ENCODE results near the gene EXT2. TPM values are rescaled to one million over a fixed set of nuclear protein-coding genes. Genes with fewer than 3 reads are reported as not detected.
A peak's percentile ranks its signal among the peaks of the same experiment; 100 is the strongest.

The EXT2 gene
- total and polyA plus RNA-seq, 2 donors from 2014 or later, result 29.8 to 54.1 TPM

DNA sequence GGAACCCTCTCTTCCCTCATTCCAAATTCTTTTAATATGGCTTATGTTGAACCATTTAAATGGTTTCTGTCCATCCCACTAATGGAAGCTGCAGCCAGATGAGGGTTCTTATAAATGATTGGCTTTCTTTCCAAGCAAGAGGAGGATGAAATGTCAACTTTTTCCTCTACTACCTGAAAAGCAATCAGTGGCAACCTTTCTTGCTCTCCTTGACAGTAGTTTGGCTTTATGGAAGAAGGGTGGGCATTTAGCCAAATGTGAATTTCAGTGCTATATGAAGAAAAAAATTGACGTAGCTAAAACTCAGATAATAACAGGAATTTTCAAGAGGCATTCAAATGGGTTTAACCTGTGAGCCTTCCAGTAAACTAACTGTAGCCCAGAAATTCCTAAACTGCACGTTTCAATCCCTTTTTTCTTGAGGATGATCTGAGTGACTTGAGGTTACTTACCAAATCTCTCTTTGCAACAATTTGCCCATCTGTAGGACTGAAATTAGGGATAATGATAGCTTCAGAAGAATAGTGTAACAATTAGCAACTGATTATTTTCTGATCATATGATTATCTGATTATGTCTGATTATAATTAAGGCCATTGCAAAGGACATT is 90.9 kb downstream of the EXT2 start:
- DNase-seq (no peak), FAIRE-seq (no peak)
- H3K27me3 ChIP-seq (ENCODE audit: control insufficient read depth, insufficient read depth, low read length), result no peaks in the 10 kb centered on the region
- TF ChIP-seq, protein P1, sequence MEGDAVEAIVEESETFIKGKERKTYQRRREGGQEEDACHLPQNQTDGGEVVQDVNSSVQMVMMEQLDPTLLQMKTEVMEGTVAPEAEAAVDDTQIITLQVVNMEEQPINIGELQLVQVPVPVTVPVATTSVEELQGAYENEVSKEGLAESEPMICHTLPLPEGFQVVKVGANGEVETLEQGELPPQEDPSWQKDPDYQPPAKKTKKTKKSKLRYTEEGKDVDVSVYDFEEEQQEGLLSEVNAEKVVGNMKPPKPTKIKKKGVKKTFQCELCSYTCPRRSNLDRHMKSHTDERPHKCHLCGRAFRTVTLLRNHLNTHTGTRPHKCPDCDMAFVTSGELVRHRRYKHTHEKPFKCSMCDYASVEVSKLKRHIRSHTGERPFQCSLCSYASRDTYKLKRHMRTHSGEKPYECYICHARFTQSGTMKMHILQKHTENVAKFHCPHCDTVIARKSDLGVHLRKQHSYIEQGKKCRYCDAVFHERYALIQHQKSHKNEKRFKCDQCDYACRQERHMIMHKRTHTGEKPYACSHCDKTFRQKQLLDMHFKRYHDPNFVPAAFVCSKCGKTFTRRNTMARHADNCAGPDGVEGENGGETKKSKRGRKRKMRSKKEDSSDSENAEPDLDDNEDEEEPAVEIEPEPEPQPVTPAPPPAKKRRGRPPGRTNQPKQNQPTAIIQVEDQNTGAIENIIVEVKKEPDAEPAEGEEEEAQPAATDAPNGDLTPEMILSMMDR (IDR thresholded peaks at IDR 0.05; ENCODE audit: borderline replicate concordance, extremely low read depth, insufficient read depth), result no peak
- H3K27ac ChIP-seq (ENCODE audit: low read depth in 2 of 2, low read length in 2 of 2), result no peak overlapping the region
- intact Hi-C loops (cut with DNase I), result no loop called here
- H3K9ac ChIP-seq (ENCODE audit: low read length in 3 of 3), result no peak overlapping the region
- peaks cover 0 to 5% (median 0%) of the 10 kb centered on the region in 3 donors for H3K4me1 ChIP-seq (ENCODE audit: control insufficient read depth in 2 of 3, insufficient read depth in 2 of 3, low read depth in 1 of 3, low read length in 3 of 3)
- H3K36me3 ChIP-seq (ENCODE audit: control insufficient read depth in 2 of 3, insufficient read depth in 3 of 3, low read length in 3 of 3), result no peaks in the 10 kb centered on the region
- peaks cover 0 to 17% (median 0%) of the 10 kb centered on the region in 3 donors for H3K9me3 ChIP-seq (ENCODE audit: control insufficient read depth in 2 of 3, insufficient read depth in 1 of 3, low read length in 3 of 3)
- H3K4me3 ChIP-seq (ENCODE audit: low read length in 3 of 3), result no peak overlapping the region

DNA sequence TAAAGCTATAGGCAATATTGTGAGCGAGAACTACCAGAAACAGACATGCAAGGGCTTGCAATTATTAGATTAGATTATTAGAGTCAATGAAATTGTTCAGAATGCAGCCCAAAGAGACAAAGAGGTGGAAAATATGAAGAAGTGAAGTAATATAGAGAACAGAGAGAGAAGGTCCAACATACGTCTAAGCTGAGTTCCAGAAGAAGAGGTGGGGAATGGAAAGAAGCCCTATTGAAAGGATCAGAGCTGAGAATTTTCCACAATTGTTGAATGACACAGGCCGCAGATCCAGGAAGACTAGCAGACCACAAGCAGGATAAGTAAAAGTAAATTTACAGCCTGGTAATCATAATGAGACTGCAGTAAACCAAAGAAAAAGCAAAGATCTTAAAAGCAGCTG is 93.2 kb downstream of the EXT2 start:
- peaks cover 0 to 7% (median 0%) of the 10 kb centered on the region in 3 donors for H3K4me1 ChIP-seq (ENCODE audit: control insufficient read depth in 2 of 3, insufficient read depth in 2 of 3, low read depth in 1 of 3, low read length in 3 of 3)
- peak in 1 of 5 donors; percentile 19 for DNase-seq
- intact Hi-C loops (cut with DNase I), result no loop called here
- H3K4me3 ChIP-seq (ENCODE audit: low read length in 3 of 3), result no peak overlapping the region
- H3K27ac ChIP-seq (ENCODE audit: low read depth in 2 of 2, low read length in 2 of 2), result no peak overlapping the region
- H3K27me3 ChIP-seq (ENCODE audit: control insufficient read depth, insufficient read depth, low read length), result no peaks in the 10 kb centered on the region
- FAIRE-seq, result no peak
- peaks cover 0 to 17% (median 0%) of the 10 kb centered on the region in 3 donors for H3K9me3 ChIP-seq (ENCODE audit: control insufficient read depth in 2 of 3, insufficient read depth in 1 of 3, low read length in 3 of 3)
- no peak overlapping the region for H3K9ac ChIP-seq (ENCODE audit: low read length in 3 of 3)
- H3K36me3 ChIP-seq (ENCODE audit: control insufficient read depth in 2 of 3, insufficient read depth in 3 of 3, low read length in 3 of 3), result no peaks in the 10 kb centered on the region
- TF ChIP-seq, protein P1 (IDR thresholded peaks at IDR 0.05; ENCODE audit: borderline replicate concordance, extremely low read depth, insufficient read depth), result no peak

DNA sequence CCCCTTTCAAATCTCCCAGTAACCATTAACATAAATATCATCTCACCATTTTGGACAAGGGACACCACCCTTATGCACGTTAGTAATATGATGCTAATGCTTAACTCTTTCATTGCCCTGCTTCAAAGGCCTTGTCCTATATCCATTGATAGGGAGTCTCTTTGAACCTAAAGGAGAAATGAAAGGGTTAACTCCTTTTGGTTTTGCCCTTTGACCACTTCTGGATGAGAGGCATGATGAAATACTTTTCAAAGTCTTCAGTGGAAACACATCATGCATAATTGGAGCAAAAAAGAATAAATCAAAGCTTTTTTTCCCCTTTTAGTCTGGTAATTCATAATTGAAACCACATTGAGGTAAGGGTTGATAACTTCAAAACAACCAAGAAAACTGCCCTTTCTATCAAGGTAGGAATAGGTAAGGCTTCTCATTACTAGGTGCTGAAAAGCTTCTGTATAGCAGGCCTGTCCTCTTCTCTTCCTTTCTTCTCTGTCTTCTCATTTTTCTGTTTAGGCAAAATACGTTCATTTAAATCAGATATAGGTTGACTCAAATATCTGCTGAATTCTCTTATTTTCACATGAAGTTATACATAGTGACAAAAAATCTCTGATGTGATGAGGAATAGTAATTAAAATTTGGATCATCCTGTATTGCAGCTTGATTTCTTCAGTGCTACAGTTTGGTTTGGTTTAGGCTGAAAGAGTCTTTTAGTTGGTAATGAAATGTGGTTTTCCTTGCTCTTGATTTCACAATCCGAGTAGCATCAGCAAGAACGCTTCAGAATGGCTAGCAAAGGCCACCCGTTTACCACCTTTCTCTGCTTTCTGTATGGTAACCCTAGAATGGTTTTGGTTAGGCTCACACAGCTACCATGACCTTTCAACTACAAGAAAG is 94.8 kb downstream of the EXT2 start:
- peaks cover 0 to 7% (median 0%) of the 10 kb centered on the region in 3 donors for H3K4me1 ChIP-seq (ENCODE audit: control insufficient read depth in 2 of 3, insufficient read depth in 2 of 3, low read depth in 1 of 3, low read length in 3 of 3)
- H3K9me3 ChIP-seq (ENCODE audit: control insufficient read depth in 2 of 3, insufficient read depth in 1 of 3, low read length in 3 of 3), result peaks cover 0 to 17% (median 0%) of the 10 kb centered on the region in 3 donors
- H3K27me3 ChIP-seq (ENCODE audit: control insufficient read depth, insufficient read depth, low read length), result no peaks in the 10 kb centered on the region
- DNase-seq (no peak), FAIRE-seq (no peak)
- H3K27ac ChIP-seq (ENCODE audit: low read depth in 2 of 2, low read length in 2 of 2), result no peak overlapping the region
- intact Hi-C loops (cut with DNase I), result no loop called here
- TF ChIP-seq, protein P1 (IDR thresholded peaks at IDR 0.05; ENCODE audit: borderline replicate concordance, extremely low read depth, insufficient read depth), result no peak
- no peak overlapping the region for H3K4me3 ChIP-seq (ENCODE audit: low read length in 3 of 3)
- no peak overlapping the region for H3K9ac ChIP-seq (ENCODE audit: low read length in 3 of 3)
- no peaks in the 10 kb centered on the region for H3K36me3 ChIP-seq (ENCODE audit: control insufficient read depth in 2 of 3, insufficient read depth in 3 of 3, low read length in 3 of 3)

All from kidney (tissue), 14 donors.